ENCODE measurements around the gene RXRG. TPM values are rescaled to one million over a fixed set of nuclear protein-coding genes. Genes with fewer than 3 reads are reported as not detected.

The RXRG gene
- total and polyA plus RNA-seq, 2 of the 8 experiments (the other 6 are each of a cell fraction or from before 2014, with no cell fraction given): not detected

DNA sequence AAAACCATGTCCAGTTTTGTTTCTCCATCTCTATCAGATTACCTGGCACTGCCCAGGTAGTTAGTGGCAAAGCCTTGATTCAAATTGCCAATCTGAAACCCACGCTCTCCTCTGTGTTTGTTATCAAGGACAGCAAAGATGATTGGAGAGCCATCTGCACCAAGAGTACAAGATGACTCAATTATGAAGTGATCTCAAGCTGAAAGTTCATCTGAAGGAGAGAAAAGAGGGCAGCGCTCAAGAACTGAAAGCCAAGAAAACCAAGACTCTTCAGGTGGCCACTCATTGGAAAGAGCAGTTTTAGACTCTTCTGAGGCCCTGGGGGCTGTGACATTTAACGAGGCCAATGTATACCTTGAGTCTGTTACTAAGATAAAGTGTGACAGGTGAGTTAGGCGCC is 13.8 kb downstream of the RXRG start (continued):
- TF ChIP-seq, protein P1, sequence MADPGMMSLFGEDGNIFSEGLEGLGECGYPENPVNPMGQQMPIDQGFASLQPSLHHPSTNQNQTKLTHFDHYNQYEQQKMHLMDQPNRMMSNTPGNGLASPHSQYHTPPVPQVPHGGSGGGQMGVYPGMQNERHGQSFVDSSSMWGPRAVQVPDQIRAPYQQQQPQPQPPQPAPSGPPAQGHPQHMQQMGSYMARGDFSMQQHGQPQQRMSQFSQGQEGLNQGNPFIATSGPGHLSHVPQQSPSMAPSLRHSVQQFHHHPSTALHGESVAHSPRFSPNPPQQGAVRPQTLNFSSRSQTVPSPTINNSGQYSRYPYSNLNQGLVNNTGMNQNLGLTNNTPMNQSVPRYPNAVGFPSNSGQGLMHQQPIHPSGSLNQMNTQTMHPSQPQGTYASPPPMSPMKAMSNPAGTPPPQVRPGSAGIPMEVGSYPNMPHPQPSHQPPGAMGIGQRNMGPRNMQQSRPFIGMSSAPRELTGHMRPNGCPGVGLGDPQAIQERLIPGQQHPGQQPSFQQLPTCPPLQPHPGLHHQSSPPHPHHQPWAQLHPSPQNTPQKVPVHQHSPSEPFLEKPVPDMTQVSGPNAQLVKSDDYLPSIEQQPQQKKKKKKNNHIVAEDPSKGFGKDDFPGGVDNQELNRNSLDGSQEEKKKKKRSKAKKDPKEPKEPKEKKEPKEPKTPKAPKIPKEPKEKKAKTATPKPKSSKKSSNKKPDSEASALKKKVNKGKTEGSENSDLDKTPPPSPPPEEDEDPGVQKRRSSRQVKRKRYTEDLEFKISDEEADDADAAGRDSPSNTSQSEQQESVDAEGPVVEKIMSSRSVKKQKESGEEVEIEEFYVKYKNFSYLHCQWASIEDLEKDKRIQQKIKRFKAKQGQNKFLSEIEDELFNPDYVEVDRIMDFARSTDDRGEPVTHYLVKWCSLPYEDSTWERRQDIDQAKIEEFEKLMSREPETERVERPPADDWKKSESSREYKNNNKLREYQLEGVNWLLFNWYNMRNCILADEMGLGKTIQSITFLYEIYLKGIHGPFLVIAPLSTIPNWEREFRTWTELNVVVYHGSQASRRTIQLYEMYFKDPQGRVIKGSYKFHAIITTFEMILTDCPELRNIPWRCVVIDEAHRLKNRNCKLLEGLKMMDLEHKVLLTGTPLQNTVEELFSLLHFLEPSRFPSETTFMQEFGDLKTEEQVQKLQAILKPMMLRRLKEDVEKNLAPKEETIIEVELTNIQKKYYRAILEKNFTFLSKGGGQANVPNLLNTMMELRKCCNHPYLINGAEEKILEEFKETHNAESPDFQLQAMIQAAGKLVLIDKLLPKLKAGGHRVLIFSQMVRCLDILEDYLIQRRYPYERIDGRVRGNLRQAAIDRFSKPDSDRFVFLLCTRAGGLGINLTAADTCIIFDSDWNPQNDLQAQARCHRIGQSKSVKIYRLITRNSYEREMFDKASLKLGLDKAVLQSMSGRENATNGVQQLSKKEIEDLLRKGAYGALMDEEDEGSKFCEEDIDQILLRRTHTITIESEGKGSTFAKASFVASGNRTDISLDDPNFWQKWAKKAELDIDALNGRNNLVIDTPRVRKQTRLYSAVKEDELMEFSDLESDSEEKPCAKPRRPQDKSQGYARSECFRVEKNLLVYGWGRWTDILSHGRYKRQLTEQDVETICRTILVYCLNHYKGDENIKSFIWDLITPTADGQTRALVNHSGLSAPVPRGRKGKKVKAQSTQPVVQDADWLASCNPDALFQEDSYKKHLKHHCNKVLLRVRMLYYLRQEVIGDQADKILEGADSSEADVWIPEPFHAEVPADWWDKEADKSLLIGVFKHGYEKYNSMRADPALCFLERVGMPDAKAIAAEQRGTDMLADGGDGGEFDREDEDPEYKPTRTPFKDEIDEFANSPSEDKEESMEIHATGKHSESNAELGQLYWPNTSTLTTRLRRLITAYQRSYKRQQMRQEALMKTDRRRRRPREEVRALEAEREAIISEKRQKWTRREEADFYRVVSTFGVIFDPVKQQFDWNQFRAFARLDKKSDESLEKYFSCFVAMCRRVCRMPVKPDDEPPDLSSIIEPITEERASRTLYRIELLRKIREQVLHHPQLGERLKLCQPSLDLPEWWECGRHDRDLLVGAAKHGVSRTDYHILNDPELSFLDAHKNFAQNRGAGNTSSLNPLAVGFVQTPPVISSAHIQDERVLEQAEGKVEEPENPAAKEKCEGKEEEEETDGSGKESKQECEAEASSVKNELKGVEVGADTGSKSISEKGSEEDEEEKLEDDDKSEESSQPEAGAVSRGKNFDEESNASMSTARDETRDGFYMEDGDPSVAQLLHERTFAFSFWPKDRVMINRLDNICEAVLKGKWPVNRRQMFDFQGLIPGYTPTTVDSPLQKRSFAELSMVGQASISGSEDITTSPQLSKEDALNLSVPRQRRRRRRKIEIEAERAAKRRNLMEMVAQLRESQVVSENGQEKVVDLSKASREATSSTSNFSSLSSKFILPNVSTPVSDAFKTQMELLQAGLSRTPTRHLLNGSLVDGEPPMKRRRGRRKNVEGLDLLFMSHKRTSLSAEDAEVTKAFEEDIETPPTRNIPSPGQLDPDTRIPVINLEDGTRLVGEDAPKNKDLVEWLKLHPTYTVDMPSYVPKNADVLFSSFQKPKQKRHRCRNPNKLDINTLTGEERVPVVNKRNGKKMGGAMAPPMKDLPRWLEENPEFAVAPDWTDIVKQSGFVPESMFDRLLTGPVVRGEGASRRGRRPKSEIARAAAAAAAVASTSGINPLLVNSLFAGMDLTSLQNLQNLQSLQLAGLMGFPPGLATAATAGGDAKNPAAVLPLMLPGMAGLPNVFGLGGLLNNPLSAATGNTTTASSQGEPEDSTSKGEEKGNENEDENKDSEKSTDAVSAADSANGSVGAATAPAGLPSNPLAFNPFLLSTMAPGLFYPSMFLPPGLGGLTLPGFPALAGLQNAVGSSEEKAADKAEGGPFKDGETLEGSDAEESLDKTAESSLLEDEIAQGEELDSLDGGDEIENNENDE (IDR thresholded peaks at IDR 0.05; ENCODE audit: insufficient replicate concordance, low read length): no peak
- TF ChIP-seq RNF2 (IDR thresholded peaks at IDR 0.05; ENCODE audit: borderline replicate concordance, low read depth, low read length, missing control alignments, poor library complexity, severe bottlenecking): no peak
- TF ChIP-seq POLR2A (IDR thresholded peaks at IDR 0.05; ENCODE audit: control extremely low read depth in 1 of 2, low read depth in 2 of 2, low read length in 2 of 2): no peak
- TF ChIP-seq TBP (IDR thresholded peaks at IDR 0.05; ENCODE audit: low read depth, low read length): no peak
